AG09309 (cell line): ENCODE results near the gene MEGF11.

ENCODE experiments used
- DNase-seq: peaks from one replicate; pipeline ENCODE4 v3.0.0-alpha.2; 2010; ENCODE audit warnings: low read depth
- H3K4me3 ChIP-seq: 2 replicates; pipeline ENCODE4 v1.5.1; 2011; ENCODE audit warnings: mild to moderate bottlenecking, low read depth, low read length, moderate library complexity; ENCODE audit not compliant: control insufficient read depth
- TF ChIP-seq, protein P1 (sequence below): IDR thresholded peaks from 2 replicates; pipeline ENCODE4 v1.5.1; 2011; ENCODE audit warnings: mild to moderate bottlenecking, low read depth, low read length, inconsistent platforms; ENCODE audit not compliant: insufficient read depth, control insufficient read depth; ENCODE audit errors: missing control alignments

Gene MEGF11

DNA sequence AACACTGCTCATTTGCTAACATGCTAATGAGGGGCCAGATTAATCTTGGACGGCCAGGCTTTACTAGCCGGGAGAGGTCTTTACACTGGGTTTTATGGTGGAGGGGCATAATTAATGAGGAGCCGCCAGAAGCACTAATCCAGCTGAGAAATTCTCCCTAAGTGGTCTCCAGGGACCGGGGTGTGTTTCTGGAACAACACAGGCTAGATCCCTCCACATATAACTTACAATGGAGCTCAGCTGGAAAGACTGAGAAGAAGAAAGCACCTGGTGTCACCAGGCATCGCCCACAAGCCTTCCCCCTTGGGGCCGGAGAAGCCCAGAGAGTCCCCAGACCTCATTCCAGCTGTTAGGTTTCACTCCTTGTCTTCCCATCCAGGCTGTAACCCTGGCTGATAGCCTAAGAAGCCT, 127.5 kb downstream of the MEGF11 start:
- TF ChIP-seq, protein P1, sequence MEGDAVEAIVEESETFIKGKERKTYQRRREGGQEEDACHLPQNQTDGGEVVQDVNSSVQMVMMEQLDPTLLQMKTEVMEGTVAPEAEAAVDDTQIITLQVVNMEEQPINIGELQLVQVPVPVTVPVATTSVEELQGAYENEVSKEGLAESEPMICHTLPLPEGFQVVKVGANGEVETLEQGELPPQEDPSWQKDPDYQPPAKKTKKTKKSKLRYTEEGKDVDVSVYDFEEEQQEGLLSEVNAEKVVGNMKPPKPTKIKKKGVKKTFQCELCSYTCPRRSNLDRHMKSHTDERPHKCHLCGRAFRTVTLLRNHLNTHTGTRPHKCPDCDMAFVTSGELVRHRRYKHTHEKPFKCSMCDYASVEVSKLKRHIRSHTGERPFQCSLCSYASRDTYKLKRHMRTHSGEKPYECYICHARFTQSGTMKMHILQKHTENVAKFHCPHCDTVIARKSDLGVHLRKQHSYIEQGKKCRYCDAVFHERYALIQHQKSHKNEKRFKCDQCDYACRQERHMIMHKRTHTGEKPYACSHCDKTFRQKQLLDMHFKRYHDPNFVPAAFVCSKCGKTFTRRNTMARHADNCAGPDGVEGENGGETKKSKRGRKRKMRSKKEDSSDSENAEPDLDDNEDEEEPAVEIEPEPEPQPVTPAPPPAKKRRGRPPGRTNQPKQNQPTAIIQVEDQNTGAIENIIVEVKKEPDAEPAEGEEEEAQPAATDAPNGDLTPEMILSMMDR: no peak
- no peak overlapping the region for H3K4me3 ChIP-seq
- no peak for DNase-seq

DNA sequence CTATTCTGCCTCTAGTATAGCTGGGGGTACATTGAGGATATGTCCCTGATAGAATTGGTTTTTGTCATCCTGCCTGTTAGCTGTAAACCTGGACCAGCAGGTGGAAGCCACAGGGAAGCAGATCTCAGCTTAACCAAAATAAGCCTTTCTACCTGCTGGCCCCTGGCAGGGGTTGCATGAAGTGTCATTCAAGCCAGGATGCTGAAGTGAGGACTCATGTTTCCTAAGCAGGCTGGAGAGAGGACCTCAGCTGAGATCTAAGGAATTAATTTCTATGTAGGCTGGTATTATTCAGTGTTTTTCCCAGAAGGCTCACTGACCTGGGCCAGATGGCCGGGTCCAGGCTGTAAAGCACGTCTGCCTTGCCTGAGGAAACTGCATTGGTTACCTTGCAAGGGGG, 128.9 kb downstream of the MEGF11 start:
- TF ChIP-seq, protein P1: no peak
- no peak overlapping the region for H3K4me3 ChIP-seq
- DNase-seq: no peak

DNA sequence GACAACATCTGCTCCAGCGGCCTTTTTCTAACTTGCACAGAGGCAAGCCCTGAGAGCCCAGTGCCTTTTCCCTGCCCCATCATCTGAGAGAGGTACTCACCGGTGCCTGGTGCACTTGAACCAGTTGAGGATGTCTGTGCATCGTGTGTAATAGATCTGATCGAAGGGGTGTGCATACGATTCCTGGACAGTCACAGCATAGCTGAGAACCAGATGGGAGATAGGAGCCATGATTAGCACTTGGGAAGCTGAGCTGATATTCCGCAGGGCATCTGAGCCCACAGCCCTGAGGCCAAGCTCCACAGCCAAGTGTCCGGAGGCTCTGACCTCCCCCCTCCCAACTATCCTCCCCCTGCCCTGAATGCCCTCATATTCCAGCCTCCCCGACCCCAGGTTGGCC, 129.8 kb downstream of the MEGF11 start:
- DNase-seq: no peak
- TF ChIP-seq, protein P1: no peak

DNA sequence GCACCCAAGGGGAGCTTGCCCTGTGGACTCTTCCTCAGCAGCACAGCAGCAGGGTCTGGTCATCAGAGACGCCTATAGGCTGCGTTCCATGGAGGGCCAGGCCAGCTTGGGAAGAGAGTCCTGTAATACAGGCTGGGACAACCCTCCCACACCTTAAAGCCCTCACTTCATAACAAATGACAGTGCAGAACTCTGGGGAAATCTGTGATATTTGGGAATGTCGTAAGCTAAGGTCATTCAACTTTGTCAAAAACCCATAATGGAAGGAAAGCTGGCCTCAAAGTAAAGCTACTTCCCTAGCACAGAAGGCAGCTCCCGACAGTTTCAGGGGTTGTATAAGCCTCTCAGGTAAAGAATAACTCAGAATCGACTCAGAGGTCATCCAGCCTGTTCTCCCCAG, 133.1 kb downstream of the MEGF11 start:
- TF ChIP-seq, protein P1: no peak
- no peak overlapping the region for H3K4me3 ChIP-seq
- no peak for DNase-seq

More for the DNA sequence above, 129.8 kb downstream of the MEGF11 start:
- H3K4me3 ChIP-seq: no peak overlapping the region

DNA sequence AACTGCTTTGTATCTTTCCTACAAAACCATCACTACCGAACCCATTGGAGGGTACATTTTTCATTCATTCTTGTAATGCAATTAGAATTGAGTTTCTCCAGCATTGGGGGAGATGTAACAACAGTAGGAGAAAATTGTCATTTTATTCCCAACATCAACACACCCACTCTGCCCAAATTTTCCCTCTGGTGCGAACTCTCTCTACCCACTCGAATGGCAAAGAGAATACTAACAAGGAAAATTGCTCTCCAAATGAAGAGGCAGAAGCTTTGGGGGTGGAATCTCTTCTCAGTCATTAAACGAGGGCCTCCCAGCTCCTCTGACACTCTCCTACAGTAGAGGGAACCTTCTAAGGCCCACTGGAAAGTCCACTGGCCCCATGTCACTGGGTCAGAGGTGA, 135.7 kb downstream of the MEGF11 start:
- TF ChIP-seq, protein P1: no peak

DNA sequence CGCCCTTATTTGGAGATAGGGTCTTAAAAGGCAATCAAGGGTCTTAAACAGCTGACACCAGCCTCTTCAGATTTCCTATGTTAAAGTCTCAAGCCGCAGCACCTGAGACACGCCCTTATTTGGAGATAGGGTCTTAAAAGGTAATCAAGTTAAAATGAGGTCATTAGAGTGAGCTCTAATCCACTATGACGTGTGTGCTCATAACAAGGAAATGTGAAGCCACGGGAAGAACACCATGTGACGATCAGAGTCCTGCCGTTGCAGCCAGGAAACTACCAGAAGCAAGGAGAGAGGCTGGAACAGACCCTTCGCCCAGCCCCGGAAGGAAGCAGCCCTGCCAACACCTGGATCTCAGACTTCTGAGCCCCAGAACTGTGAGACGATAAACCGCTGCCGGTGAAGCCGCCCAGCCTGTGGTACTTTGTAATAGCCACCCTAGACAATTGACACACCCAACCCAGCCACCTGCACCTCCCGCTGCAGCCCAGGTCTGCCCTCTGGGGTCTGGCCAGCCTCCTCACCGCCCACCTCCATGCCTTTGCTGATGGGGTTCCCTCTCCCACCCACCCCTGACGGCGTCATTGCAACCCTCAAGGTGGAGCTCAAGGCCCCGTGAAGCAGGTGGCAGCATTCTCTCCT, 137.9 kb downstream of the MEGF11 start:
- no peak overlapping the region for H3K4me3 ChIP-seq
- DNase-seq: no peak
- TF ChIP-seq, protein P1: no peak

More for the DNA sequence above, 135.7 kb downstream of the MEGF11 start:
- no peak overlapping the region for H3K4me3 ChIP-seq
- DNase-seq: no peak
